Lower leg skin (tissue), 4 donors: Measurements from ENCODE around the gene PAK5. TPM values are rescaled to one million over a fixed set of nuclear protein-coding genes. Genes with fewer than 3 reads are reported as not detected.

Experiments used
- DNase-seq, 2 donors: peaks; one replicate each; pipeline ENCODE4 v3.0.0-alpha.2; 2019; ENCODE audit warnings: low spot score in 2 of 2
- H3K4me3 ChIP-seq: fragments of 200-600 bp; sonication (generic); 2 replicates; pipeline ENCODE4 v1.5.1; 2017; ENCODE audit warnings: mild to moderate bottlenecking, low read depth; ENCODE audit not compliant: poor library complexity, severe bottlenecking
- CTCF ChIP-seq, 3 donors: fragments of 450-650 bp; IDR thresholded peaks; one replicate each; pipeline ENCODE4 v1.5.1; 2016; ENCODE audit warnings: antibody characterized with exemption in 3 of 3, mild to moderate bottlenecking in 3 of 3, moderate library complexity in 2 of 3
- POLR2A ChIP-seq, 2 donors: fragments of 450-650 bp; IDR thresholded peaks; one replicate each; pipeline ENCODE4 v1.6.1; 2016 to 2017; ENCODE audit warnings: antibody characterized with exemption in 2 of 2, mild to moderate bottlenecking in 1 of 2, moderate library complexity in 1 of 2
- WGBS, 2 donors: methylation state at CpG; one replicate each; pipeline ENCODE4 v1.1.5; 2018; 5-methylcytosine and 5-hydroxymethylcytosine counted together
- intact Hi-C: fragments of 100-400 bp; cut with DNase I; formaldehyde crosslinking; loops from one replicate; pipeline ENCODE4 v1.15.0; 2023; ENCODE audit warnings: low total_unique reads
- total RNA-seq, 4 donors: library from RNA; depleted of rRNA; stranded (reverse); fragments of >200 nt; gene quantifications; one replicate each; pipeline ENCODE4 v1.1.0, GENCODE V29; 2016

PAK5 gene
- total RNA-seq, 4 donors from 2014 or later, result 0.08 to 0.46 (median 0.18) TPM

DNA sequence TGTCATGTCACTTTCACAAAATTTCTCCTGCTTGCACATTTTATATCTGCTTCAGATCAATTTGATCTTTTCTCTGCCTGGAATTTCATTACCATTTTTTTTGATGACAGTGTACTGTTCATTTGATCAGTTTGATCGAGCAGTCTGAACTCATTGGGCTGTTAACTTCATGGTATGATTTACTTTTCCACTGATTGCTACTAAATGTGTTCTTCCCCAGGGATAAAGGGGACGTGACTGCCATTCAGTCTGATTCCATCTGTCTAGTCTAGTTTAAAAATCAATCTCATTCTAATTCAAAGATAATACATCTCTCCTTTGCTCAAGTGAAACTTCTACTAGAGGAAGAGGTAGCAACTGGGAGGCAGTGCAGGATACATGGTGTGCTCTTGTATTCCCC lies 303.4 kb downstream of the PAK5 start:
- WGBS, 2 donors, result 56 to 66% methylated on average over 2 of the region's 2 CpGs
- intact Hi-C loops, result no loop called here
- H3K4me3 ChIP-seq, result no peak overlapping the region
- no peak for TF ChIP-seq CTCF (IDR thresholded peaks at IDR 0.05)
- no peak for TF ChIP-seq POLR2A (IDR thresholded peaks at IDR 0.05)
- DNase-seq, result no peak

GRCh38 chr20:9534025-9534424 lies 304.9 kb downstream of the PAK5 start:
- intact Hi-C loops, result no loop called here
- 83% methylated on average over 5 of the region's 5 CpGs for WGBS, 2 donors

GRCh38 chr20:9532069-9532838 lies 306.6 kb downstream of the PAK5 start:
- 54 to 61% methylated on average over 4 of the region's 4 CpGs for WGBS, 2 donors
- intact Hi-C loops, result no loop called here
- no peak for DNase-seq
- no peak overlapping the region for H3K4me3 ChIP-seq
- TF ChIP-seq CTCF (IDR thresholded peaks at IDR 0.05) (no peak), POLR2A (IDR thresholded peaks at IDR 0.05) (no peak)

More at GRCh38 chr20:9534025-9534424, 304.9 kb downstream of the PAK5 start:
- no peak for DNase-seq
- TF ChIP-seq POLR2A (IDR thresholded peaks at IDR 0.05), result no peak
- no peak for TF ChIP-seq CTCF (IDR thresholded peaks at IDR 0.05)
- no peak overlapping the region for H3K4me3 ChIP-seq

- H3K4me3 ChIP-seq, result no peak overlapping the region
- TF ChIP-seq CTCF (IDR thresholded peaks at IDR 0.05) (no peak), POLR2A (IDR thresholded peaks at IDR 0.05) (no peak)
- 64 to 65% methylated on average over 2 of the region's 2 CpGs for WGBS, 2 donors
- DNase-seq, result no peak
- intact Hi-C loops, result no loop called here
Observed at GRCh38 chr20:9531581-9531980, 307.3 kb downstream of the PAK5 start.

DNA sequence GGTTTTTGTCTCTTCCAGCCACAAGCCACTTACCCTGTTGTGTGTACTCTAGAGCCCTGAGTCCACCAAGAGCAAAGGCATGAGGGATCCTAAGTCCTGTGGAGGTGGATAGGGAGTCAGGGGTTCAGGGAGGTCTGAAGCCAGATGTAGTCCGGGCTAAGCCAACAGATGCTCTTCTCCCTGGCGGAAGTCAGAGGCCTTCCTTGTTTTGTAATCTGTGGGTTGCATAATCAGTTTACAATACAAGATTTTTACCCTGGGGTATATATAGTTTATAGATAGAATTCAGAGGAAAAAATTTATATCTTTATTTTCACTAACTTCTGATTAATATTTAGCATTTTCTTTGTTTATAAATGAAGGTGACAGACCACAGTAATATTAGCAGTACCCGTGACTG lies 315.2 kb downstream of the PAK5 start:
- 64 to 82% methylated on average over 3 of the region's 3 CpGs for WGBS, 2 donors
- no peak for TF ChIP-seq CTCF (IDR thresholded peaks at IDR 0.05)
- TF ChIP-seq POLR2A (IDR thresholded peaks at IDR 0.05), result no peak
- intact Hi-C loops, result no loop called here
- H3K4me3 ChIP-seq, result no peak overlapping the region
- DNase-seq, result no peak

- H3K4me3 ChIP-seq, result no peak overlapping the region
- no peak for DNase-seq
- intact Hi-C loops, result no loop called here
- TF ChIP-seq POLR2A (IDR thresholded peaks at IDR 0.05) (no peak), CTCF (IDR thresholded peaks at IDR 0.05) (no peak)
- WGBS, 2 donors, result 63% methylated on average over 4 of the region's 4 CpGs
Observed at GRCh38 chr20:9520086-9520485, 318.8 kb downstream of the PAK5 start.
